ENCODE results near the gene YJEFN3.

- TF ChIP-seq POLR2AphosphoS5 (IDR thresholded peaks at IDR 0.05) (no peak), CTCF (IDR thresholded peaks at IDR 0.05) (no peak), EP300 (IDR thresholded peaks at IDR 0.05) (no peak), POLR2A (IDR thresholded peaks at IDR 0.05) (no peak)
Measured at GRCh38 chr19:19486343-19487076, 42.2 kb upstream of the YJEFN3 start.
